HepG2 (cell line): Measurements from ENCODE around the gene INO80B. TPM values are rescaled to one million over a fixed set of nuclear protein-coding genes. Genes with fewer than 3 reads are reported as not detected.

Source experiments
- AHR ChIP-seq: IDR thresholded peaks from 2 replicates; pipeline ENCODE4 v1.6.1; 2018; ENCODE audit warnings: missing genetic modification reagents, missing compliant biosample characterization
- GATA4 ChIP-seq: sonication (generic); IDR thresholded peaks from 2 replicates; pipeline ENCODE4 v1.6.1; 2016; ENCODE audit warnings: antibody characterized with exemption, low read depth, borderline replicate concordance
- IKZF4 ChIP-seq: sonication (generic); formaldehyde crosslinking; IDR thresholded peaks from 2 replicates; pipeline ENCODE4 v1.5.1; 2020; ENCODE audit warnings: borderline replicate concordance, mild to moderate bottlenecking, low read depth, missing genetic modification reagents; ENCODE audit errors: not compliant biosample characterization
- KDM3A ChIP-seq: IDR thresholded peaks from 2 replicates; pipeline ENCODE4 v1.6.1; 2018; ENCODE audit warnings: low read depth, missing compliant biosample characterization
- MAF1 ChIP-seq: sonication (generic); formaldehyde crosslinking; IDR thresholded peaks from 2 replicates; pipeline ENCODE4 v1.5.0; 2020; ENCODE audit warnings: missing genetic modification reagents, borderline replicate concordance
- NCOA2 ChIP-seq: sonication (generic); formaldehyde crosslinking; IDR thresholded peaks from 2 replicates; pipeline ENCODE4 v1.8.0; 2022; ENCODE audit warnings: inconsistent platforms
- POGZ ChIP-seq: sonication (generic); formaldehyde crosslinking; IDR thresholded peaks from 2 replicates; pipeline ENCODE4 v1.4.0; 2020; ENCODE audit warnings: mild to moderate bottlenecking, missing genetic modification reagents
- SOX5 ChIP-seq: IDR thresholded peaks from 2 replicates; pipeline ENCODE4 v1.6.1; 2016; ENCODE audit warnings: borderline replicate concordance
- TCF7 ChIP-seq: sonication (generic); IDR thresholded peaks from 2 replicates; pipeline ENCODE4 v1.6.1; 2016; ENCODE audit warnings: antibody characterized with exemption, low read depth
- ZNF17 ChIP-seq: sonication (generic); formaldehyde crosslinking; IDR thresholded peaks from 2 replicates; pipeline ENCODE4 v1.5.0; 2020; ENCODE audit warnings: mild to moderate bottlenecking, missing genetic modification reagents
- ZNF282 ChIP-seq: fragments of 450-650 bp; IDR thresholded peaks from 2 replicates; pipeline ENCODE4 v1.6.1; 2018; ENCODE audit not compliant: partially characterized antibody
- ZNF556 ChIP-seq: sonication (generic); formaldehyde crosslinking; IDR thresholded peaks from 2 replicates; pipeline ENCODE4 v1.4.0; 2020; ENCODE audit warnings: mild to moderate bottlenecking, missing genetic modification reagents, borderline replicate concordance
- ZNF572 ChIP-seq: sonication (generic); formaldehyde crosslinking; IDR thresholded peaks from 2 replicates; pipeline ENCODE4 v1.5.1; 2020; ENCODE audit warnings: mild to moderate bottlenecking, missing genetic modification reagents
- polyA plus RNA-seq, 8 experiments: library from polyadenylated mRNA; depleted of rRNA in 3 of 8; stranded (reverse) in 7 of 8; unstranded in 1 of 8; fragments of >200 nt; fragmentation: Illumina TruSeq in 4 of 8; extraction: Trizol in 4 of 8; gene quantifications; 2 replicates each; pipeline versions ENCODE4 v1.2.1 to v1.2.3, GENCODE V29; 2011 to 2016; ENCODE audit warnings: low read depth in 4 of 8, missing spikeins in 1 of 8, mixed read lengths in 1 of 8; ENCODE audit not compliant: insufficient read depth in 1 of 8
- total RNA-seq, 5 experiments: library from RNA; depleted of rRNA; stranded (reverse); fragments of >200 nt; fragmentation: Illumina TruSeq; extraction: Trizol; gene quantifications; 2 replicates each; pipeline ENCODE4 v1.2.3, GENCODE V29; 2016; ENCODE audit warnings: low read depth in 1 of 5
- TF ChIP-seq, protein P1 (sequence below): IDR thresholded peaks from 2 replicates; pipeline ENCODE4 v1.6.1; 2012; ENCODE audit warnings: low read depth, low read length, improper control_type of control experiment
- TF ChIP-seq, protein P2 (sequence below): IDR thresholded peaks from 2 replicates; pipeline ENCODE4 v1.6.1; 2016; ENCODE audit warnings: missing biosample characterization, missing genetic modification reagents, low read depth
- TF ChIP-seq, protein P3 (sequence below): sonication (generic); formaldehyde crosslinking; IDR thresholded peaks from 2 replicates; pipeline ENCODE4 v1.4.0; 2020; ENCODE audit warnings: mild to moderate bottlenecking, missing genetic modification reagents
- TF ChIP-seq, protein P4 (sequence below): sonication (generic); formaldehyde crosslinking; IDR thresholded peaks from 2 replicates; pipeline ENCODE4 v1.8.1; 2023; ENCODE audit warnings: mild to moderate bottlenecking, moderate library complexity, missing genetic modification reagents

The INO80B gene
- total and polyA plus RNA-seq, 2 of the 13 experiments (the other 11 are each of a cell fraction or from before 2014, with no cell fraction given) = 6.2 to 14.5 TPM

DNA sequence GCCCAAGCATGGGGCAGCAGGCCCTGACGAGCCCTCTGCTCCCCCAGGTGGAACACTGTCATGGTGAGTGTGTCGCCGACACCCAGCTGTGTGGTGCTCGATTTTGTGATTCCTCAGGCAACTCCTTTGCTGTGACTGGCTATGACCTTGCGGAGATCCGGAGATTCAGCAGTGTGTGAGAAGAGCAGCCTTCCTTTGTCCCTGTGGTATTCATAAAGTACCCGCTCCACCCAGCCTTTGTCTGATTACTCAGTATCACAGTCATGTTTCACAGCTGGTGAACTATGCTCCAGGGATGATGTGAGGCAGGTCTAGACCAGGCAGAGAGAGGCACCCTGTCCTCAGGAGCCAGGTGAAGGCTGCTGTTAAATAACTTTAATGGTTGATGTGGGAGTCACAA is 29.4 kb upstream of the INO80B start (continued):
- TF ChIP-seq, protein P1, sequence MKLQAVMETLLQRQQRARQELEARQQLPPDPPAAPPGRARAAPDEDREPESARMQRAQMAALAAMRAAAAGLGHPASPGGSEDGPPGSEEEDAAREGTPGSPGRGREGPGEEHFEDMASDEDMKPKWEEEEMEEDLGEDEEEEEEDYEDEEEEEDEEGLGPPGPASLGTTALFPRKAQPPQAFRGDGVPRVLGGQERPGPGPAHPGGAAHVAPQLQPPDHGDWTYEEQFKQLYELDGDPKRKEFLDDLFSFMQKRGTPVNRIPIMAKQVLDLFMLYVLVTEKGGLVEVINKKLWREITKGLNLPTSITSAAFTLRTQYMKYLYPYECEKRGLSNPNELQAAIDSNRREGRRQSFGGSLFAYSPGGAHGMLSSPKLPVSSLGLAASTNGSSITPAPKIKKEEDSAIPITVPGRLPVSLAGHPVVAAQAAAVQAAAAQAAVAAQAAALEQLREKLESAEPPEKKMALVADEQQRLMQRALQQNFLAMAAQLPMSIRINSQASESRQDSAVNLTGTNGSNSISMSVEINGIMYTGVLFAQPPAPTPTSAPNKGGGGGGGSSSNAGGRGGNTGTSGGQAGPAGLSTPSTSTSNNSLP = peak; percentile 64
- TF ChIP-seq IKZF4 (no peak), ZNF282 (no peak), MAF1 (CRISPR knock-in tag) (no peak), NCOA2 (CRISPR knock-in tag) (no peak), TCF7 (no peak), ZNF17 (no peak), GATA4 (0 out of 2 replicates have a peak, but pooled peaks have one; percentile 12), POGZ (CRISPR knock-in tag) (no peak), AHR (no peak), SOX5 (CRISPR knock-in tag) (peak; percentile 52; the same call in 1 of the 2 replicates), ZNF572 (no peak), ZNF556 (CRISPR knock-in tag) (no peak), KDM3A (CRISPR knock-in tag) (no peak)
- TF ChIP-seq, protein P2, sequence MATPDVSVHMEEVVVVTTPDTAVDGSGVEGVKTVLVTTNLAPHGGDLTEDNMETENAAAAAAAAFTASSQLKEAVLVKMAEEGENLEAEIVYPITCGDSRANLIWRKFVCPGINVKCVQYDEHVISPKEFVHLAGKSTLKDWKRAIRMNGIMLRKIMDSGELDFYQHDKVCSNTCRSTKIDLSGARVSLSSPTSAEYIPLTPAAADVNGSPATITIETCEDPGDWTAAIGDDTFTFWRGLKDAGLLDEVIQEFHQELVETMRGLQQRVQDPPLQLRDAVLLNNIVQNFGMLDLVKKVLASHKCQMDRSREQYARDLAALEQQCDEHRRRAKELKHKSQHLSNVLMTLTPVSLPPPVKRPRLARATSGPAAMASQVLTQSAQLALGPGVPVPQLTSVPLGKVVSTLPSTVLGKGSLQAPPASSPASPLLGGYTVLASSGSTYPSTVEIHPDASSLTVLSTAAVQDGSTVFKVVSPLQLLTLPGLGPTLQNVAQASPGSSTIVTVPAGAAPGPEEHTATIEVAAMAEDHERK (CRISPR knock-in tag) = no peak
- TF ChIP-seq, protein P3, sequence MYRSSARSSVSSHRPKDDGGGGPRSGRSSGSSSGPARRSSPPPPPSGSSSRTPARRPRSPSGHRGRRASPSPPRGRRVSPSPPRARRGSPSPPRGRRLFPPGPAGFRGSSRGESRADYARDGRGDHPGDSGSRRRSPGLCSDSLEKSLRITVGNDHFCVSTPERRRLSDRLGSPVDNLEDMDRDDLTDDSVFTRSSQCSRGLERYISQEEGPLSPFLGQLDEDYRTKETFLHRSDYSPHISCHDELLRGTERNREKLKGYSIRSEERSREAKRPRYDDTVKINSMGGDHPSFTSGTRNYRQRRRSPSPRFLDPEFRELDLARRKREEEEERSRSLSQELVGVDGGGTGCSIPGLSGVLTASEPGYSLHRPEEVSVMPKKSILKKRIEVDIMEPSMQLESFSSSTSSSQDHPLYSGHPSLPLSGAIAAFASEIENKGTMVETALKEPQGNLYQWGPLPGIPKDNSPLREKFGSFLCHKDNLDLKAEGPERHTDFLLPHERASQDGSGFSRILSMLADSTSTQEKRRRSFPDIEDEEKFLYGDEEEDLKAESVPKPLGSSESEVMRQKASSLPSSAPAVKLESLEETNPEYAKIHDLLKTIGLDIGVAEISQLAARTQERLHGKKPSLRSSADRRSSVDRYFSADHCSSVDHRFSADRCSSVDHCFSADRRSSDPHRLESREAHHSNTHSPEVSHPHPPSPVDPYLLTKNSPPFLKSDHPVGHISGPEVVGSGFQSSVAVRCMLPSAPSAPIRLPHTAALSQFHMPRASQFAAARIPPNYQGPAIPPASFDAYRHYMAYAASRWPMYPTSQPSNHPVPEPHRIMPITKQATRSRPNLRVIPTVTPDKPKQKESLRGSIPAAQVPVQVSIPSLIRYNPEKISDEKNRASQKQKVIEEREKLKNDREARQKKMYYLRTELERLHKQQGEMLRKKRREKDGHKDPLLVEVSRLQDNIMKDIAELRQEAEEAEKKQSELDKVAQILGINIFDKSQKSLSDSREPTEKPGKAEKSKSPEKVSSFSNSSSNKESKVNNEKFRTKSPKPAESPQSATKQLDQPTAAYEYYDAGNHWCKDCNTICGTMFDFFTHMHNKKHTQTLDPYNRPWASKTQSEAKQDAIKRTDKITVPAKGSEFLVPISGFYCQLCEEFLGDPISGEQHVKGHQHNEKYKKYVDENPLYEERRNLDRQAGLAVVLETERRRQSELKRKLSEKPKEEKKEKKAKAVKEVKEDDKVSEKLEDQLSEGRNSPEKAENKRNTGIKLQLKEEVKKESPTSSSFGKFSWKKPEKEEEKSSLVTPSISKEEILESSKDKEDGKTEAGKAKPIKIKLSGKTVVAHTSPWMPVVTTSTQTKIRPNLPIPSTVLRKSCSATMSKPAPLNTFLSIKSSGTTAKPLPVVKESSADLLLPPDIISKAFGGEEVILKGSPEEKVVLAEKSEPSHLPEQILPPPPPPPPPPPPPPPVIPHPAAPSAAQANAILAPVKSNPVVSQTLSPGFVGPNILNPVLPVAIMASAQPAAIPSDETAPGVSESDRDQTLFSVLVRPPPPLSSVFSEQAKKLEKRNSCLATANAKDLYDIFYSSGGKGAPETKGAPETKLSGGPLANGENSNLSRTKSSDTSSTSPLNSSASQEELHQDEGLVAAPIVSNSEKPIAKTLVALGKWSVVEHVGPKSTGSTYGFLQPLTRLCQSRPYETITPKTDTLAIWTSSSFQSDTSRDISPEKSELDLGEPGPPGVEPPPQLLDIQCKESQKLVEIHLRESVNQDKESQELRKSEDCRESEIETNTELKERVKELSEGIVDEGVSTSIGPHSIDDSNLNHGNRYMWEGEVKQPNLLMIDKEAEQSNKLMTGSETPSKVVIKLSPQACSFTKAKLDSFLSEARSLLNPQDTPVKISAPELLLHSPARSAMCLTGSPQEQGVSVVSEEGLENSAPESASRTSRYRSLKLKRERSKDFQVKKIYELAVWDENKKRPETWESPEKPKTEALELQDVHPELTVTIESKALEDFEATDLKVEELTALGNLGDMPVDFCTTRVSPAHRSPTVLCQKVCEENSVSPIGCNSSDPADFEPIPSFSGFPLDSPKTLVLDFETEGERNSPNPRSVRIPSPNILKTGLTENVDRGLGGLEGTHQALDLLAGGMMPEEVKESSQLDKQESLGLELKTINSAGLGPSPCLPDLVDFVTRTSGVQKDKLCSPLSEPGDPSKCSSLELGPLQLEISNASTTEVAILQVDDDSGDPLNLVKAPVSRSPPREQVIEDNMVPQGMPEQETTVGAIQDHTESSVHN (CRISPR knock-in tag) = no peak
- TF ChIP-seq, protein P4, sequence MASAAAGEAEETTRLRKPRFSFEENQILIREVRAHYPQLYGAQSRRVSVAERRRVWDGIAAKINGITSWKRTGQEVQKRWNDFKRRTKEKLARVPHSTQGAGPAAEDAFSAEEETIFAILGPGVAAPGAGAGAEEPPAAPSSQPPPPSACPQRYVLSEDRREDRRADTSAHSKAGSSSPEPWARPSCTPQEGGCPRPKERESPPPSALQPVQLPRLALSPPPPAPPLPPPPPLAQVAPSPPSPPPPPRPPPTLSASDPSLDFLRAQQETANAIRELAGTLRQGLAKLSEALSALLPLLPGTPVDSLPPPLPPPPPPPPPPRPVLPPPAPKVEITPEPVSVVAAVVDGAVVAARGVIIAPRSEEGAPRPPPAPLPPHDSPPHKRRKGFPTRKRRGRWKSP = no peak
